Hematopoietic multipotent progenitor cell treated with erythropoietin and hydrocortisone succinate and interleukin-3 and kit ligand, for 8 days (in vitro differentiated cells): ENCODE data around the gene DLGAP4.
"Not testable (repeated sequence)": the region's sequence is repeated elsewhere in the genome, so short reads cannot be mapped to it uniquely, and the experiment has no call there.

Experiments used
- DNase-seq: peaks from one replicate; pipeline ENCODE4 v3.0.0-alpha.2; 2015

Gene DLGAP4

DNA sequence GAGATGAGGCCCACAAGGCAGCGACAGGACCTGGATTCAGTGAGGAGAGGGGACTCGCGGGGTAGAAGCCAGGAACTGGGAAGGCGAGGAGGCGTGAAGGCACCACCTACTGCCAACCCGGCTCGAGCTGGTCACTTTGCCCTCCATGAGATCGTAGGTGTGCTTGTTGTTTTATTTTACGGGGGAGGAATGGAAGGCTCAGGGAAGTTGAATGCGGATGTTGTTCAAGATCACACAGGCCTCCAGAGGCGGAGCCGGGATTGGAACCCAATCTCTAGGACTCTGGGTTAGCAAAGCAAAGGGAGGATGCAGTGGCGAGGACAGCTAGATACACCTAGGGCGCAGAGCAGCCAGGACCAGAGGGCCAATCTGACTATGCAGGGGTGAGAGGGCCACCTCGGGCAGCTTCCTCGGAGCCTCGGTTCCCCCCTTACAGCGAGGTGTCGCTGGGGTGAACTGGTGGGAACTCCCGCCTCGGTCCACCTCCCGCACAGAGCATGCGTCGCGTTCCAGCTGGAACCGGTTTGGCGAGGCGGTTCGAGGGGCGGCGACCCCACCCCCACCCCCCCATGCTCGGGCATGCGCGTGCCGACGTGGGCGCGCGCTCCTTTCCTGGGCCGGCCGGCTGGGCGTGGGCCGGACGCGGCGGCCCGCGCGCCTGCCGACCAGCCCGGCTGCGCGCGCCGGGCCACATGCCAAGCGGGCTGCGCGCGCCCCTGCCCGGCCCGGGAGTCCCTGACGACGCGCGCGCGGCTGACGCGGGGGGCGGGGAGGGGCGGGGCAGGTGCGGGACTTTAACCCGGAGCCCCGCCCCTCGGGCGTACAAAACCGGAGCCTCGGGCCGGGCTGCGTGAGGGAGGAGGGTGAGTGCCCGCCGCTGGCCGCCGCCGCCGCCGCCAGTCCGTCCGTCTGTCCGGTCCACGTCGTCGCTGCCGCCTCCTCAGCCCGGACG, 154.8 kb downstream of the DLGAP4 start:
- DNase-seq, result peak; percentile 85

DNA sequence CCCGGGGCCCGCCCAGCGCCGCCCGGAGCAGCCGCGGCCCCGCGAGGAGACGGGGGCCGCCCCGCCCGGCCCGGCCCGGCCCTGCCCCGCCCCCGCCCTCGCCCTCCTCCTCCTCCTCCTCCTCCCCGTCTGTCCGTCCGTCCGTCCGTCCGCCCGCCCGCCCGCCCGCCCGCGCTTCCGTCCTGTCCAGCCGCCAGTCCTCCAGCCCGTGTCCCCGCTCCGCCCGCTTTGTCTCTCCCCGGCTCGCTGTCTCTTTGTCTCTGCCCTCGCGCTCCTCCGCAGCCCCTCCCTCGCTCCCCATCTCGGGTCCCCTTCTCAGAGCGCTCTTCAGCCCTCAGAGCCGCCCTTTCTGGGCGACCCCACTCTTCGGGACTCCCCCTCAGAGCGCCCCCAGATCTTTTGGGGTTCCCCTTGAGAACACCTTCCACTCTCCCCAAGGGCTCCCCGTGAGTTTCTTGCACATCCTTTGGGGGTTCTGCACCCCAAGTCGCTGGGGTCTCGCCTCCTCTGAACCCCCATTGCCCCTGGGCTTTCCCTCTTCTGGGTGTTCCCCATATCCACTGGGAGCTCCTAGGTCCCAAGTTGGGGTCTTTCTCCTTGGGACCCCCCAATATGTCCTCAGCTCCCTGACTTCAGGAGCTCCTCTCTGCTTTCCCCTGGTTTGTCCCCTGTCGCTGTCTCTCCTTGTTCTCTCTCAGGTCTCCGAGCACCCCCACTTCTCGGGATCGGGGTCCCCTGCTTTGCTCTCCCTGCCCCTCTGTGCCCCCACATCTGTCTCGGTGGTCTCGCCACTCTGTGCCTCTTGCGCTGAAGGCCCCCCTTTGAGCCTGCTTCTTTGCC, 155.7 kb downstream of the DLGAP4 start:
- peak; percentile 22 for DNase-seq

- DNase-seq, result peak; percentile 33
Measured at GRCh38 chr20:36462440-36463211, 156.5 kb downstream of the DLGAP4 start.

DNA sequence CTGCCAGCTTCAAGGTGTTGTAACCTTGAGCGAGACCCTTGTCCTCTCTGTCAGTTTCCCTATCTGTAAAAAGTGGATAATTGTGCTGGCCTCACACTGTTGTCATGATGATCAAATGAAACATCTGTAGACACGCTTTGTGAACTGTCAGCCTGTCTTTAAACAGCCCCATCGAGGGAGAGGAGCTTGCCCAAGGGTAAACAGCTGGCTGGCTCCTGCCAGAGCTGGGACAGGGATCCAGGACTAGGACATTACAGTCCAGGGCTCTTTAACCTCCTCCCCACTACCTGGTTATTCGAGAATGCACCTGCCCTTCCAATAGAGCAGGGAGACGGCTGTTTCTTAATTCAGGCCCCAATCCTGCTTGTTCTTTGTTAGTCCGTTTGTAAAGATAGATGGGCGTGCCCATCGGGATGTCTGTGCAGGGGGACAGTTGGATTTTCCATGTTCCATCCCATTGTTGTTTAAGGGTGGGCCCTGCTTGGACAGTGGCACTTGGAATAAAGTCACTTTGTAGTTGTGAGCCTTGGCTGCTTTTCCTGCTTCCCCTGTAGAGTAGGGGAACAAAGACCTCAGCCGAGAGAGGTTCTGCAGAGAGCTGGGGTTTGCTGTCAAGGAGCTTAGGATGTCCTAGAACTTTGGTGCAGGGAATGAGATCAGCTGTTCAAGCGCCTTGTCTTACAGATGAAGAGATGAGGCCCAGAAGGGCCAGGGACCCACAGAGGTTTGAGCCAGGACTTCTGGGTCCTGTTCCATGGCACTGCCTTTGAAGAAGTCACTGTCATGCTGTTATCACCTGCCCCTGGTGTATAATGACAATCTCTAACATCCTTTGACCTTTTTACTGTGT, 157.3 kb downstream of the DLGAP4 start:
- no peak for DNase-seq

GRCh38 chr20:36465109-36466080, 159.3 kb downstream of the DLGAP4 start:
- peak; percentile 75 for DNase-seq

- no peak for DNase-seq
Measured at GRCh38 chr20:36466089-36466488, 159.9 kb downstream of the DLGAP4 start.

GRCh38 chr20:36467076-36467999, 161.2 kb downstream of the DLGAP4 start:
- no peak for DNase-seq

- no peak for DNase-seq
Measured at GRCh38 chr20:36468149-36469000, 162.2 kb downstream of the DLGAP4 start.

- DNase-seq, result no peak
Measured at GRCh38 chr20:36469973-36470372, 163.8 kb downstream of the DLGAP4 start.

DNA sequence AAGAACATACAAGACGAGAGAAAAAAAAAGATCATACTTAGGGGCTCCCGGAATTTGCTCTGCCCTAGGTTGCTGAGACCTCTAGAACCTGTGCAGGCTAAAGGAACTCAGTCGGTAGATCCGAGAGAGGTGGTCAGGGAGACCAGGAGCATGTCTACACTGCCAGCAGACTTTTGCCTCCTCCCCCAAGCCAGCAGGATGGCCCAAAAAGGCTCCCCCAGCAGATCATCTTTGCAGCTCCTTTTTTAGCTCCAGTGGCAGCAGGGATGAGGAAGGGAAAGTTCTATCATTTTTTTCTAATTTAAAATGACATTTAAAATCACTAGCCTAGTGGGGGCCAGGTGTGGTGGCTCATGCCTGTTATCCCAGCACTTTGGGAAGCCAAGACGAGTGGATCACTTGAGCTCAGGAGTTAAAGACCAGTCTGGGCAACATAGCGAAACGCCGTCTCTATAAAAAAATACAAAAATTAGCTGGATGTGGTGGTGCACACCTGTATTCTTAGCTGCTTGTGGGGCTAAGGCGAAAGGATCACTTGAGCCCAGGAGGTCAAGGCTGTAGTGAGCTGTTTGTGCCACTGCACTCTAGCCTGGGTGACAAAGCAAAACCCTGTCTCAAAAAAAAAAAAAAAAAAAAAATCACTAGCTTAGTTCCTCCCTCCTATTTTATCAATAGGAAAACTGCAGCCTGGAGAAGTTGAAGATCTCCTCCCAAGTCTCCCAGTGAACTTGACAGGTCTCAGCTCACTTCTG, 165.9 kb downstream of the DLGAP4 start:
- DNase-seq, result peak; percentile 8

- DNase-seq, result peak; percentile 44
Measured at GRCh38 chr20:36472637-36473090, 166.5 kb downstream of the DLGAP4 start.

DNA sequence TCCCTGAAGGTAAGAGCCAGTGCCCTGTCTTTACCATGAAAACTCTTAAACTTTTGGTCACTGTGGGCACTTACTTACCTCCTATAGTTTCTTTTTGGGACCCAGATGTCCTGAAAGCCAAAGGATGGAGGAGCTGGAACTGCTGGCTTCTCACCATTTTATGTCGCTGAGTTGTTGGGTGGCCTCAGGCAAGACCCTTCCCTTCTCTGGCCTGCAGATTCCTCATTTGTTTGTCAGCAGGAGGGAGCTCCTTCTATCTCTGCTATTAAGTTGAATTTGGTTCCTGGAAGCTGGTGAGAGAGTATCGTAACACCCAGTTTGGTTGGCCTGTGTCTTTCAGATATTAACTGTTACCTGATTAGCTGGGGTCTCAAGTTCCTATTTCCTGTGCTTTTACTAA, 167.0 kb downstream of the DLGAP4 start:
- no peak for DNase-seq

DNA sequence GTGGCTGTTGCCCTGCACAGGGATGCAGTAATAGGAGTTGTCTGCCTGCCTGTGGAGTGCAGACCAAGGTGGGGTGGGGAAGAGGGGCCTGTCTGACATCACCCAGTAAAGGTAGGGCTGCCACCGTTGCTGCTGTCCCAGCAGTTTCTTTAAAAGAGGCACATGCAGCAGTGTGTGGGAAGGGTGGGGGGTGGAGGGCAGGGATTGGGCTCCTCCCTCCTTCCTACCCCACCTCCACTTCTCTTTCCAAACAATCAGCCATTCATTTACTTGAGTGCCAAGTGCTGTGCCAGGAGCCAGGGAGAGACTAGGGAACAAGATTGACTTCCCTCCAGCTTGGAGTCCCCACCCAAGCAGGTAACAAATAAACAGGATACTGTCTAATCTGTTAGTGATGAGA, 168.4 kb downstream of the DLGAP4 start:
- DNase-seq, result no peak

DNA sequence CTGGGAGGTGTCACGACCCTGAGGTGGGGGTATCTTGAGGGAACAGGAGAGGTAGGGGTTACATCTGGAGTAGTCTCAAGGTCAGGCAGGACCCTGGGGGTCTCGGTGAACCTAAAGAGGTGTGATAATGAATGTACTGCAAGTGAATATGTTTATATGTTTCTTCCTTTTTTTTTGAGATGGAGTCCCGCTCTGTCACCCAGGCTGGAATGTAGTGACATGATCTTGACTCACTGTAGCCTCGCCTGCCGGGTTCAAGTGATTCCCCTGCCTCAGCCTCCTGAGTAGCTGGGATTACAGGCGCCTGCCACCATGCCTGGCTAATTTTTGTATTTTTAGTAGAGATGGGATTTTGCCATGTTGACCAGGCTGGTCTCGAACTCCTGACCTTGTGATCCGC, 168.9 kb downstream of the DLGAP4 start:
- DNase-seq, result not testable (repeated sequence)

GRCh38 chr20:36477475-36477874, 171.3 kb downstream of the DLGAP4 start:
- no peak for DNase-seq

DNA sequence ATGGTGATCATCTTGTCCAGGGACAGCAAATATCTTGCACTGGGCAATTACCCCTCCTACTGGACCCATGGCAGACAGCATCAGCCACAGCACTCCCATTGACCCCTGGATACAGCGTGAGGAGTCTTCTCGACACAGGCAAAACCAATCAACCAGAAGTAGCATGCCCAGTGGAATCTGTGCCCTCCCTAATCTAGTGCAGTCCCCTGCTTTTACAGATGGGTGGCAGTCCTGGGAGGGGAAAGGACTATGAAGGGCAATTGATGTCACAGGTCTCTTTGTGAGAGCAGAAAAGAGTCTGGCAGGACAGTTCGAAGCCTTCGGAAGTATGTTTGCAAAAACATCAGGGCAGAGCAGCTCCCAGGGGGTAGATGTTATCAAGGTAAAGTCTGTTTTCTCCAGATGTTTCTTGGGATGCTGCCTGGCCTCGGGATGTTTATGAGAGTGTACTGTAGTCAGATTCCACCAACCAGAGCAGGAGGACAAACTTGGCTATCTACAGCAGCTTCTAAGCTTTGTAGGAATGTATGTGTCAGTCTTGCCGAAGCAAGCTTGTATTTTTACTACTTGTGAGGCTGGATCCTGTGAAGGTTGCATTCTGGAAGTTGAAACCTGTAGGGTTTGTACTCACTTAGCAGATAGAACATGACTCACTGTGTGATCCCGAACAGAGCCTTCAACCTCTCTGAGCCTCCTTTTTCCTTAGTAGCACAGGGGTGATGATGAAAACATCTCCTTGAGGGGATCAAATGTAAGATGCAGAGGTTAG, 172.2 kb downstream of the DLGAP4 start:
- DNase-seq, result no peak

DNA sequence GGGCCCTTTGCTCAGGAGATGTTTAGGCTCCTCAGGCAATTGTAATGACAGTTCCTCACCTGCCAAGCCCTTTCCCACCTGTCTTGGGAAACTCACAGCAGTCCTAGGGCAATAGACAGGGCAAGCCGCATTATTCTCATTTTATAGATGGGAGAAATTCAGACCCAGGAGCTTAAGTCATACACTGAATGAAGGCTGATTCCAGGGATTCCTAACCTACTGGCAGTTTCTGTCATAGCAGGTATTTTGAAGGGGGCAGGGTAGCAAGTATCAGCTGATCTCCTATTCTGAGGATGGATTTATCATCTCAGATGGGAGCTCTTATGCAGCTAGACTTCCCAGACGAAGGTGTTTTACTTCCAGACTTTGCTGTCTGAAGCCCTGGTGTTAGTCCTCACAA, 173.8 kb downstream of the DLGAP4 start:
- no peak for DNase-seq
